ENCODE data around the gene TMEM131. TPM values are rescaled to one million over a fixed set of nuclear protein-coding genes. Genes with fewer than 3 reads are reported as not detected.
"Not testable (repeated sequence)": the region's sequence is repeated elsewhere in the genome, so short reads cannot be mapped to it uniquely, and the experiment has no call there.

Gene TMEM131
- total RNA-seq, 1 experiment from 2014 or later, result 18.3 TPM

- not testable (repeated sequence) for DNase-seq (ENCODE audit: low read depth)
Measured at GRCh38 chr2:98022067-98022466, 26.3 kb upstream of the TMEM131 start.

DNA sequence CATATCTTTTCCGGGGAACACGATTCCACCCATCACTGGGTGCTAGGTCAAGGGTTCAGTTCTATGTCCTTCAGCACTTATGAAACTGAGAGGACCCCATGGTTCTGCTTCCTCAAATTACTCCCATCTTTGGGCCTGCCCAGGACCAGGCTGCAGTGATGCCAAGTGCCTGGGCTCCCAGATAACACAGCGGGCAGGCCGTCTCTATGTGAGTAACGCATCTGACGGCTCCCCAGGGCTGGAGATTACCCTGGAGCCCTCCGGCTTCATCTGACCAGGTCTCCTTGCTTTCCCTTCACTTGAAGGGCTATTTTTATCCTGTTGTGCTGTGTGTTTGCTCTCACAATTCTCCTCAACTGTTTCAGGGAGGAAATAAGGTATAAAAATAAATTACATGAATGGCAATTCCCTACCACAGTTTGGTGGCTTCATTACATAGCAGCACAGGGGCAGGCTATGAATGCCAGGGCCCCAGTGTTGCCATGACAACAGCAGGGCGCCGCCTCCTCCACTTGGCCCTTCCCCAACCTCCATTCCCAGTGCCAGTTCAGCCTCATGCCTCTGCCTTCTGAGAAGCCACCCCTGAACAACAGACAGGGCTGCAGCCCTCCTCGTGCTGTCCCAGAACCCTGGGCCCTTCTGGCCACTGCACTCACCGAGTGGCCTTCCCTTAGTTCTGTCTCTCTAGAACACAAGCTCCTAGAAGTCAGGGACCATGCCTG, 25.4 kb upstream of the TMEM131 start:
- DNase-seq (ENCODE audit: low read depth), result peak; percentile 22

DNA sequence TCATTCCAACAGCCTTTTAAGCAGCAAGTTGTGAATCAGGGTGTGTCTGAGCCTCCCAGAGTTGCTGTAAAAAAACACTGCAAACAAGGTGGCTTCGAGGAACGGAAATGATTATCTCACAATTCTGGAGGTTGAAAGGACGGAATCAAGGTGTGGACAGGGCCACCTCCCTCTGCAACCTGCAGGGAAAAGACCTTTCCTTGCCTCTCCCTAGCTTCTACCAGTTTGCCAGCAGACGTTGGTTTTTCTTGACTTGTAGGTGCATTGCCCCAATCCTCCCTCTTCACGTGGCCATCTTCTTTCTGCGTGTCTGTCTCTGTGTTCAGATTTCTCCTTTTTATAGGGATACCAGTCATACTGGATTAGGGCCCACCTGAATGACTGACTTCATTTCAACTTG, 24.8 kb upstream of the TMEM131 start:
- DNase-seq (ENCODE audit: low read depth), result no peak

DNA sequence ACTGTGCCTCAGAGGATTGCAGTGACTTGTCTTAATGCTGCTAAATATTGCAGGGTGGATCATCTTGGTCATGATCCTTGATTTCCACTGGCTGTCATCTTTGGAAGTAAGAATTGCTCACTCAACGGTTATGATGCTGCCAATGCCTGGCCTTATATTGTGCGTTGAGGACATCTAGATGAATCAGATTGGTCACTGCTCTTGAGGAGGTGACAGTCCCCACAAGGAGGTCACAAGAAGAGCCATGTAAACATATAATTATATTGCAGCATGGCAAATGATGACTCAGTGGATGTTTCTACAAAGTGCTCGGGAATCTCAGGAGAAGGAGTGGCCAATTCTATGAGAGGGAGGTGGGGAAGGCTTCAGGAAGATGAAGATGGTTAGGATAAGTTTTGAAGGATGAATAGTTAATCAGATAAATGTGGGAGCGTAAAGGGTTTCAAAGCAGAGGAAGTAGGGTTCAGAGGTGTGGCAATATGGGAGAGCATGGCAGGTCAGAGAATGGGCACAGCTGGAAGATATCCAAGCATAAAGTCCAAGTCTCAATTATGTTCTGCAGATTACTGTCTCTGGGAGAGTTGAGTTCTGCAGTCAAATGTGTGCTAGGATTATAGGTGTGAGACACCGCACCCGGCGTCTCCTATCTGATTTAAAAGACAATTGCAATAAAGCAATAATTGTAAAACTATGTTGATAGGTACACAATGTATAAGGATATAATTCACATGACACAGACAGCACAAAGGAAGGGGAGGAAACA, 21.3 kb upstream of the TMEM131 start:
- DNase-seq (ENCODE audit: low read depth), result peak; percentile 35

GRCh38 chr2:98015671-98016070, 19.9 kb upstream of the TMEM131 start:
- DNase-seq (ENCODE audit: low read depth), result no peak

DNA sequence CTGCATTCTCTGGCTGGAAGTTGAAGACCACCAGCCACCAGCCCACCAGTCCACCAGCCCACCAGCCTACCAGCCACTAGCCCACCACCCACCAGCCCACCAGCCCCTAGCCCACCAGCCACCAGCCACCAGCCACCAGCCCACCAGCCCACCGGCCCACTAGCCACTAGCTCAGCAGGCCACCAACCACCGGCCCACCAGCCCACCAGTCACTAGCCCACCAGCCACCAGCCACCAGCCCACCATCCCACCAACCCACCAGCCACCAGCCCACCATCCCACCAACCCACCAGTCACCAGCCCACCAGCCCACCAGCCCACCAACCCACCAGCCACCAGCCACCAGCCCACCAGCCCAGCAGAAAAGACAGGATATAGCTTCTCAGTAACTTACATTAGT, 18.6 kb upstream of the TMEM131 start:
- DNase-seq (ENCODE audit: low read depth), result no peak

- peak; percentile 58 for DNase-seq (ENCODE audit: low read depth)
Measured at GRCh38 chr2:98013407-98014042, 17.8 kb upstream of the TMEM131 start.

DNA sequence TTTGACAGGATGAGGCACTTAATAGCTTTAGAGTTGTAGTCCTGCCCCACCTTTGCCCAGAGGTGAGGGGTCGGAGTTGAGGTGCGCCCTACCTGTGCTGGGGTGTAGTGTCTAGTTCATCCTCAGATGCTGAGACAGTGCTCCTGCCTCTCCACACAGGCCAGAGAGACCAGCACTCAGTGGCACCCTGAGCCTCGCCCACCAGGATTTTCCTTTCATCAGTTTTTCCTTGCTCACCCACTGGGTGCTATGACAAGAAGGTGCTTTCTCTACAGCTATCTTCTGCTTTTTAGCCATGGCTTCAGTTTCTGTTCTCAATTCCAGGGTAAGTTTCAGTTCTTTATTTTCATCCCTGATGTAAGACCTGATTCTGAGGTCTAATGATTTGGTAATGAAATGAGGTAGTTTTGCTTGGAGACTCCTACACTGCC, 16.8 kb upstream of the TMEM131 start:
- no peak for DNase-seq (ENCODE audit: low read depth)

GRCh38 chr2:98009887-98010760, 14.4 kb upstream of the TMEM131 start:
- no peak for DNase-seq (ENCODE audit: low read depth)

- DNase-seq (ENCODE audit: low read depth), result no peak
Measured at GRCh38 chr2:98008415-98008814, 12.7 kb upstream of the TMEM131 start.

DNA sequence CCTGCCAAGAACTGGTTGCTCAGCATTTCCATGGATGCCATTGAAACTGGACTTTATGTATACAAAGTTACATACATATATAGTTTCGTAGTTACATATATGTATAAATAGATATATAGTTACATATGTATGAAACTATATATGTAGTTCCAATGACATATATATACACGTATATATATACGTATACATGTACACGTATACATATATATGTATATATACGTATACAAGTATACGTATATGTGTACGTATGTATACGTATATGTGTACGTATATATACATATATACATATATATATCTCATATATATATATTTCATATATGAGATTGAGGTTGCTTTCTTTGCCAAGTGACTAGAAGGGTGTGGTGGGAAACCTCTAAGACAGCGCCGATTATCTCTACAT, 10.6 kb upstream of the TMEM131 start:
- DNase-seq (ENCODE audit: low read depth), result no peak

DNA sequence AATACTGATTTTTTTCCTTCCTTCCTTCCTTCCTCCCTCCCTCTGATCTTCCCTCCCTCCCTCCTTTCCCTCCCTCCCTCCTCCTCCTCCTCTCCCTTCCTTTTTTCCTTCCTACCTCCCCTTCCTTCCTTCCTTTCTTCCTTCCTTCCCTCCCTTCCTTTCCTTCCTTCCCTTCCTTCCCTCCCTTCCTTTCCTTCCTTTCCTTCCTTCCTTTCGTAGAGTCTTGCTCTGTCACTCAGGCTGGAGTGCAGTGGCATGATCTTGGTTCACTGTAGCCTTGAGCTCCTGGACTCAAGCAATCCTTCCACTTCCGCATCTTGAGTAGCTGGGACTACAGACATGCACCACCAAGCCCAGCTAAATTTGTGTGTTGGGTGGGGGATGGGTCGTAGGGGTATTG, 8.9 kb upstream of the TMEM131 start:
- DNase-seq (ENCODE audit: low read depth), result no peak

DNA sequence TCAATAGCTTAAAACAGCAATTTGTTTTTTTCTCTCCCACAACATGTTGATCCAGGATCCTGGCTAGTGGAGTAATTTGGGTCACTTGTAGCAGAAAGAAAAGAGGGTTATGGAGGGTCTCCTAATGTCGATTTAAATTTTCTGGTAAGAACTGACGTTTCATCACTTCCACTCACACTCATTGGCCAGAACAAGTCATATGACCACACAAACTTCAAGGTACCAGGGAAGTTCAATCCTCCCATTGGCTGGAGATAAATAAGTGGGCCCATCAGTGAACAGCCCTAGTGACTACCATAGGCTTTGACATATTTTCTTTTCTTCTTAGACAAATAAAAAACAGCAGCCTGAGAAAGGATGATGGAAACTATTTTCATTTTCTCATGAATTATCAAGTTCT, 8.3 kb upstream of the TMEM131 start:
- no peak for DNase-seq (ENCODE audit: low read depth)

DNA sequence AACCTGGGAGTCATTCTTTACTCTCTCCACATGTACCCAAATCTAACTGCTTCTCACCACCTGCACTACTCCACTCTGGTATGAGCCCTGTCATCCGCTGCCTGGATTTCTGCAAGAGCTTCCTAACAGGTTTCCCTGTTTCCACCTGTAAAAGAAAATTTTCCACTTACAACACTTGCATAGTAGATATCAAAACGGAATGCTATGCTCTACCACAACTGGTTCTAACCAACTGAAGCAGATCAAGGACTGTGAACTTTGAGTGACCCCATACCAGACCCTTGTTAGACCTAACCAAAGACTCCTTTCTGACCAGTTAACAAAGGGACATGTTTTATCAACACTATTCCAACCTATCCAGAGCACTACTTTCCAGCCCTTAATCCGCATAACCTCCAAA, 3.8 kb upstream of the TMEM131 start:
- DNase-seq (ENCODE audit: low read depth), result no peak

- no peak for DNase-seq (ENCODE audit: low read depth)
Measured at GRCh38 chr2:97998431-97999005, 2.8 kb upstream of the TMEM131 start.

- no peak for DNase-seq (ENCODE audit: low read depth)
Measured at GRCh38 chr2:97997784-97998392, 2.1 kb upstream of the TMEM131 start.

- DNase-seq (ENCODE audit: low read depth), result no peak
Measured at GRCh38 chr2:97996679-97997078, 931 bp upstream of the TMEM131 start.

DNA sequence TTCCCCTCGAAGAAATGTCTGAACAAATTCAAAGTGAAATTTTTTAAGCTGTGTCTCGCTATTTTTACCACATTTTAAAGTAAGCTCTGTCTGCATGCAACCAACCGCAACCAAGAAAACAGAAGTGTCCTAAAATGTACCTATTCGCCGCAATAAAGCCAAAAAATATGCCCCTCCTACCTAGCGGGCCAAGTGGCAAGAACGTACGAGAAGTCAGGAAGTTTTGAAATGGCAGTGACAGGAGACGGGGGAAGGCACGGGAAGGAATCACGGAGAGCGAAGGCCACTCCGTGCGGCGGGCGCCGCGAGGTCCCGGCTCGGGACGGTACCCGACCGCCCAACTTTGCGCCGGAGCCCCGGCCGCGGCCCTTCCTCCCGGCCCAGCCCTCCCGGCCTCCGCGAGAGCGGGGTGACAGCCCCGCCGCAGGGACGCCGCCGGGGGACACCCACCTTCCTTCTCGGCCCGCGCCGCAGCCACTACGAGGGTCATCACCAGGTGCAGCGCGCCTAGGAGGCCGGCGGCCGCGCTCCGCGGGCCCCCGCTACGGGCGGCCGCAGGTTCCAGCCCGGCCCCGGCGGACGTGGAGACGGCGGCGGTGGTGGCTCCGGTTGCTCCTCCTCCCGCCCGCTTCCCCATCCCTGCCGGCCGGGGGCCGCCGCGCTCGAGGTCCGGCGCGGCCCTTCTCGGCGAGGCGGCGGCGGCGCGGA, 568 bp downstream of the TMEM131 start:
- DNase-seq (ENCODE audit: low read depth), result peak; percentile 58

DNA sequence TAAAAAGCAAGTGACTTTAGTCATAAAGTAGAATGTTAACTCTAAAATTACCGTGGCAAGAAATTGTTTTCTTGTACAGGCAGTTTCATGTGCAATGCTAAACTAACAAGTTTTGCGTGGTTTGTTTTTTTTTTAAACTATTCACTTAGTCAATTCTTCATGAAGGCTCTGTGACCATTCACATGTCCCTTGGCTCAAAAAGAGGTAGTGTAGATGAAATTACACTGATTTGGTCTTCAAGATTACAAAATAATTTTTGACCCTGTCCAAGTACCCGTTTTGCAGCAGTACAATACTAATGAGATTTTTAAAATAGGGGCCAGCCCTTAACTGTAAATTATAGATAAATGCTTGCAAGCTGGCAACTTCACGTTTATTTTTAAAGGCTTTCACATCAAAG, 1.3 kb downstream of the TMEM131 start:
- DNase-seq (ENCODE audit: low read depth), result no peak

DNA sequence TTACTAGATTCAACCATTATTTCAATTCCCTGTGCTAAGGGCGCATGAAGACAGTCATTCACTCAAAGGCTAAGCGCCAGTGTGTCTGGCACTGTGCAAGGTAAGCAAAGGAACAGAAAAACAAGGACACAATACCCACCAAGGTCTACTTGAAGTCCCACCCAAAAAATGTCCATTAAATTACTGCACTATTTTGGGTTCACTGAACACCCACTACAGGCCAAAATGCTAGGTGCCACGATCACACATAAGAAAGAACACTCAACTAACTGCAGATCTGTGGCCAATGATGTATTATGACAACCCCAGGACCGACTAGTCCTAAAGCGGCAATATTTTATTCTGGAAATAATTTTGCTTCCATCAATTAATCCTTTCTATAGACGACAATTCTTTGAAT, 1.8 kb downstream of the TMEM131 start:
- no peak for DNase-seq (ENCODE audit: low read depth)
